SKM-1 (cell line): ENCODE data around the gene SBNO2.

ENCODE experiments used
- DNase-seq: peaks from one replicate; lab custom pipeline; 2025; ENCODE audit not compliant: unreplicated experiment; lab: John Stamatoyannopoulos, UW

The SBNO2 gene

DNA sequence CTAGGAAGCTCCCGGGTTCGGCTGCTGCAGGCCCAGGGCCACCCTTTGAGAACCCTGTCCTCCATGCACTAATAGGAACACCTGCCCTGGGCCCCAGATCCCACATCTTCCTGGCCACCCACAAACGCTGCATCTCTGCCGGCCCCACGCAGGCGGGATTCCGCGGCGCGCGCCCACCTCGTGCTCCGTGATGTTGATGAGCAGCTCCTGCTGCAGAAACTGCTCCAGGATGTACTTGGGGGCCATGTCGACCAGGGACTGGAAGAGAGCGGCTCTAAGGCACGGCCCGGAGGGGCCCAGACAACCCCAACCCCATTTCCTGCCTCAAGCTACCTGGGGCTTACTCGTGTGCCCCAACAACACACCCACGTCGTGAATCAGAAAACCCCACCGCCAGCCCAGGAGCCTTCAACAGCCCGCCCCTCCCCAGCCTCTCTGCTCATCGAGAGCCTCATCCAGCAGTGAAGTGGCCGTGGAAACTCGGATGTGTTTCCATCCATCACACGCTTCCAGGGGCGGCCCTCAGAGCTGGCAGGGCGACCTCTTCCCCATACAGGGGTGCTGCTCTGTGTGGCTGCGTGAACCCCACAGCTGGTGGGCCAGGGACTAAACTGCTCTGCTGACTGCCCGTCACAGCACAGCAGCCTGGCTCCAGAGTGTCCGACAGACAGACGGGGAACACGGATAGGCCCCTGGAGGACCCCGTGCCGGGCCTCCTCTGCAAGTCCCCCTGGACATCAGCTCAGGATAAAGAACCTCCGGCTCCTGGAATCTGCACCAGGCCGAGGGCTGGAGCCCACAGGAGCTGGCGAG, 83.1 kb downstream of the SBNO2 start:
- DNase-seq = no peak

DNA sequence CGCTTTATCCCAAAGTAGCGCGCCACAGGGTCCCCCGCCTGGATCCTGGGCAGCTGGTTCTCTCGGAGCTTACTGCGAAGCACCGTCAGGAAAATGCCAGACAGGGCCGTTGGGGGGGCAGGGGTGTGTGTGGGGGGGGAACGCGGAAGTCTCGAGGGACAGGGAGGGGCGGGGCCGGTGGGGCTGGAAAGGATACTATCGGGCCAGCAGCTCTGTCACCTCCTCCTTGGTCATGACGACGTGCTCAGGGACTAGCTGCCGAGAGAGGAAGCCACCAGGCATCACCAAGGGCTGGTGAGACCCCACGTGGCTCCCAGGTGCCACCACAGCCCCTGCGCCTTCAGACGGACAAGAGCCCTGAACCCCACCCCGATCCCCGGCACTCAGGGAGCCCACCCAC, 84.2 kb downstream of the SBNO2 start:
- DNase-seq = no peak

DNA sequence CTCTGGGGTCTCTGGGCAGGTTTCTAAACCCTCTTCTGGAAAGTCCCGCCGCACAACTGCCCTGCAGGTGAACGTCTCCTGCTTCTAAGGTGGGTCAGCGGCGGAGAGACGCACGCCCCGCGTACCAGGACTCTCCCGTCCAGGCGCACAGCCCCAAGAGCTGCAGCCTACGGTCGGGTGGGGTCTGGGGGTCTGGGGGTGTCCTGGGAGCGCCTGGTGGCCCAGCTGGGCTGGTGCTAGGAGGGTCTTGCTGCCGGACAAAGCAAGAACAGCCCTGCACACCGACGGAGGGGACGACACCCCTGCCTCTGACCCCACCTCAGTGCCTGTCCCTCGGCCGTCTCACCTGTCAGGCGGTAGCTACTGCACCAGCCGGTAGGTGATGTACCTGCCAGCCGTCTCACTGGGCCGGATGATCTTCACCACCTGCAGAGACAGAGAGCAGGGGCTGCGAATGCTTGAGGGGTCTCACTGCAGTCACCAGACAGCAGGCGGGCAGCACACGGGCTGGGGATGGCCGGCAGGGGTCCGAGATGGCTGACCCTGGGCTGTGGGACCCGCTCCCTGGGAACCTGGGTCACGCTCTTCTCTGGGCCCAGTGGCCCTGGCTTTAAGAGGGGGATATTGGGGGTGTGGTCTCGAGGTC, 84.8 kb downstream of the SBNO2 start:
- no peak for DNase-seq

GRCh38 chr19:1088416-1089010, 85.6 kb downstream of the SBNO2 start:
- no peak for DNase-seq

DNA sequence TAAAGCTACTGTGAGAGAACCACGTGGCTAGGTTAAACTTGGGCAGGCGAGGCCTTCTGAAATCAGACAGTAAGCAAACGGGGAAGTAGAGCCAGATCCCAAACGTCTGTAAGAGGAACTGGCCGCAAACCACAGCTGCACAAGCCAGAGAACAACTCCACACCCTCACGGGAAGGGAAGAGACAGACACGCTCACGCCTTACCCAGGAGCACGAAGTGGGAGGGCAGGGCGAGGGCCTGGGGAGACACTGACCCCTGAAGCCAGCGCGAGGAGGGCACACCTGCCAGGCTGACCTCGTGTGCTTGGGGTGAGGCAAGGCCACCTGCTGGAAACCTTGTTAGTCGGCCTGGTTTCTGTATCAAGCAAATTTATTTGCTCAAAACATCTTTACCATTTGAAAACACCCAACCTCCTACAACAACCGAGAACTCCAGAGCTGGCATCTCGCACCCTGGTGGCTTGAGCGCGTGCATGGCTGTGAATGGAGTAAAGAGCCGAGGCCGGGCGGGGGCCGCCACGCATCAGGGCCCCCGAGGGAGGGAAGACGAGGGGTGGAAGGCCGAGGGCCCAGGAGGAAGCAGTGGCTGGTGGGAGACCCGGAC, 86.2 kb downstream of the SBNO2 start:
- DNase-seq = peak; percentile 97

DNA sequence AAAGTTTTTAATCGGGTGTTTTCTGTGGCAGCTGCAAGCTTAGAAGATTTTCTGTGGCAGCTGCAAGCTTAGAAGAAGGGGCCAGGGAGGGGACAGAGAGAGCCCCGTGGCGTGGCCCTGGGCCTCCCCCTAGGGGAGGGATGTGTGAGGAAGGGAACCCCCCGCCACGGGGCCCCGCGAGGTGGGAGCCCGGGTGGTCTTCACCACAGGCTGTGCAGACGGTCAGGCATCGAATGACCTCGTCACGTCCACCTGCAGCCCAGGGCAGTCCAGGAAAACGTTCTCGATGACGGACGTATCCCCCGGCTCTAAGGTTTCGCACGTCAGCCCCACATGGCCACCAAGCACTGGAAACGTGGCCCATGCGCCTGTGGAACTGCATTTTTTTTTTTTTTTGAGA, 87.5 kb downstream of the SBNO2 start:
- DNase-seq = no peak

DNA sequence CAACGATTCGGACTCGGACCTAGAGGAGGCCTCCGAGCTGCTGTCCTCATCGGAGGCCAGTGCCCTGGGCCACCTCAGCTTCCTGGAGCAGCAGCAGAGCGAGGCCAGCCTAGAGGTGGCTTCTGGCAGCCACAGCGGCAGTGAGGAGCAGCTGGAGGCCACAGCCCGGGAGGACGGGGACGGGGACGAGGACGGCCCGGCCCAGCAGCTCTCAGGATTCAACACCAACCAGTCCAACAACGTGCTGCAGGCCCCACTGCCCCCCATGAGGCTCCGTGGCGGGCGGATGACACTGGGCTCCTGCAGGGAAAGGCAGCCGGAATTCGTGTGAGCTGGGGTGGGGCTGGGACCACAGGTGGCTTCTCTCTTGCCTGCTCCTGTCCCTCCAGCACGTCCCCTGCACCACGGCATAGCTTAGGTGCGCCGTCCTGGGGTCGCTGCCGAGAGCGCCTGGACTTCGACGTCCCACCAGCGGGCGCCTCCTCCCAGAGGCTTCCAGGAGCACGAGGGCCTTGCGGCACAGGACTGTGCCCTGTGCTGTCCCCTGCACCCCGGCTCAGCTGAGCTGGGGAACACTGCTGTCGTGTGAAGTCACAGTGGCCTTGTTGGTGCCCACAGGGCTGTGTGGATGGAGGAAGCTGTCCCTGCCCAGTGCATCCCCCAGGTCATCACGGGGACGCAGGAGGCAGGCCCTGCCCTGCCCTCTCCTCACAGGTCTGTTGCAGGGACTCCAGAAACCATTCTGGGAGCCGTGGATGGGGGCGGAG, 88.2 kb downstream of the SBNO2 start:
- DNase-seq = no peak

DNA sequence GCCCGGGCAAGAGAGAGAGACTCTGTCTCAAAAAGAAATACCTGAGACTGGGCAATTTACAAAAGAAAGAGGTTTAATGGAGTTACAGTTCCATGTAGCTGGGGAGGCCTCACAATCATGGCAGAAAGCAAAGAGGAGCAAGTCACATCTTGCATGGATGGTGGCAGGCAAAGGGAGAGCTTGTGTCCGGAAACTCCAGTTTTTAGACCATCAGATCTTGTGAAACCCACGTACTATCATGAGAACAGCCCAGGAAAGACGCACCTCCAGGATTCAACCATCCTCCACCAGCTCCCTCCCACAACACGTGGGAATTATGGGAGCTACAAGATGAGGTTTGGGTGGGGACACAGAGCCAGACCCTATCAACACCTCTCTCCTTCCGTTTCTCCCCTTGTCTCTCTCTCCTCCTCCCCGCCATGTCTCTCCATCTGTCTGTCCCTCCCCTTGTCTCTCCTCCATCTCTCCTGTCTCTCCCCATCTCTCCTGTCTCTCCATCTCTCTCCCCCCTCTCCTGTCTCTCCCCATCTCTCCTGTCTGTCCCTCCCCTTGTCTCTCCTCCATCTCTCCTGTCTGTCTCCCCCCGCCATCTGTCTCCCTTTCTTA, 88.9 kb downstream of the SBNO2 start:
- no peak for DNase-seq

- no peak for DNase-seq
Observed at GRCh38 chr19:1084024-1084868, 89.8 kb downstream of the SBNO2 start.

GRCh38 chr19:1082928-1083816, 90.9 kb downstream of the SBNO2 start:
- no peak for DNase-seq

- DNase-seq = no peak
Observed at GRCh38 chr19:1082165-1082927, 91.7 kb downstream of the SBNO2 start.

GRCh38 chr19:1081301-1082164, 92.5 kb downstream of the SBNO2 start:
- DNase-seq = no peak

DNA sequence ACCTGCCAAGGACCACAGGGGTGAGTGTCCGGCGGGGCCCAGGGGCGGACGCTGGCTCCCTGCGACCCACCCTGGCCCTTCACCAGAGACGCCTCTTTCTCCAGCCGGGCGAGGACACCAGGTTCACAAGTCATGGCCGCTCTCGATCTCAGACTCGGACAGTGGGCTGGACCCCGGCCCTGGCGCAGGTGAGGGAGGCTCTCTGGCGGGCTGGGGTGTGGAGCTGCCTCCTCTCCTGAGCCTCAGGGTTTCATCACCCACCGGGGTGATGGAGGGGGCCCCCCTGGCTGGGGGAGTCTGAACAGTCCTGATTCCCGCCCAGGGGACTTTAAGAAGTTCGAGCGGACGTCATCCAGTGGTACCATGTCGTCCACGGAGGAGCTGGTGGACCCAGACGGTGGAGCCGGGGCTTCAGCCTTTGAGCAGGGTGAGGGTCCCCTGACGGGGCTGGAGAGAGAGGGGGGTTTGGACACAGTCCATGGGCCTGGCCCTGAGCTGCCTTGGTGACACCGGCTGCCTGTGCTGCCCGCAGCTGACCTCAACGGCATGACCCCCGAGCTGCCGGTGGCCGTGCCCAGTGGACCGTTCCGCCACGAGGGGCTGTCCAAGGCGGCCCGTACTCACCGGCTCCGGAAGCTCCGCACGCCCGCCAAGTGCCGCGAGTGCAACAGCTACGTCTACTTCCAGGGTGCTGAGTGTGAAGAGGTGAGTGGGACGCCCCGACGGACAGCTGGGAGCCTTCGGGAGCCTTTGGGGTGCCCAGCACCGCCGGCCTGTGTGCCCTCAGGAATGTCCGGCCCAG, 93.5 kb downstream of the SBNO2 start:
- no peak for DNase-seq

- DNase-seq = no peak
Observed at GRCh38 chr19:1079566-1080111, 94.4 kb downstream of the SBNO2 start.

- peak; percentile 35 for DNase-seq
Observed at GRCh38 chr19:1076951-1077350, 97.1 kb downstream of the SBNO2 start.

DNA sequence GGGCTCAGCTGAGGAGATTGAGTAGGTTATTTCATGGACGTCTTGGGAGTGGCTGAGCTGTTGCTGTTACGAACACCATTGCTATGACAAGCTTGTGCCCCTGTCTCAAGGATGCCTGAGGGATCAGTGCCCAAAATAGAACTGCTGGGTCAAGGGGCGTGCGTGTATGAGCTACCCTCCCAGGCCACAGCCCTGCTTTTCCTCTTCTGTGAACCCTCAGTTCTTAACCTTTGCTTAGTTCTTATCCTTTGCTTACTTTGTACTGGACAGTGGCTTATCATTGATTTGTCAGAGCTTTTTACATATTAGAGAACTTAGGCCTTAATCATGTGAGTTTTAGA, 98.1 kb downstream of the SBNO2 start:
- DNase-seq = no peak
